HG03097 (cell line): ENCODE results near the gene AKNA.

Experiments used
- ATAC-seq: cut with Tn5 transposase; IDR thresholded peaks from one replicate; pipeline ENCODE4 v1.9.1; 2021; ENCODE audit not compliant: unreplicated experiment, low FRiP score

Gene AKNA

GRCh38 chr9:114397848-114398605 is 10.2 kb upstream of the AKNA start:
- ATAC-seq: peak; percentile 75

GRCh38 chr9:114397219-114397847 is 9.6 kb upstream of the AKNA start:
- no peak for ATAC-seq

- ATAC-seq: no peak
Observed at GRCh38 chr9:114396558-114397218, 8.9 kb upstream of the AKNA start.

GRCh38 chr9:114395768-114396167 is 8.0 kb upstream of the AKNA start:
- no peak for ATAC-seq

- ATAC-seq: no peak
Observed at GRCh38 chr9:114395334-114395617, 7.5 kb upstream of the AKNA start.

- no peak for ATAC-seq
Observed at GRCh38 chr9:114394523-114395333, 6.9 kb upstream of the AKNA start.

GRCh38 chr9:114392749-114393112 is 4.9 kb upstream of the AKNA start:
- no peak for ATAC-seq

GRCh38 chr9:114390952-114391351 is 3.2 kb upstream of the AKNA start:
- ATAC-seq: no peak

- ATAC-seq: no peak
Observed at GRCh38 chr9:114389612-114390368, 2.0 kb upstream of the AKNA start.

- ATAC-seq: no peak
Observed at GRCh38 chr9:114388764-114389375, 1.1 kb upstream of the AKNA start.

- ATAC-seq: no peak
Observed at GRCh38 chr9:114388357-114388682, 538 bp upstream of the AKNA start.

GRCh38 chr9:114386886-114387679 is 699 bp downstream of the AKNA start:
- ATAC-seq: no peak

- no peak for ATAC-seq
Observed at GRCh38 chr9:114386361-114386885, 1.4 kb downstream of the AKNA start.

GRCh38 chr9:114385397-114386181 is 2.2 kb downstream of the AKNA start:
- ATAC-seq: peak; percentile 79

GRCh38 chr9:114384836-114385396 is 2.9 kb downstream of the AKNA start:
- no peak for ATAC-seq

- no peak for ATAC-seq
Observed at GRCh38 chr9:114384341-114384740, 3.4 kb downstream of the AKNA start.

- ATAC-seq: no peak
Observed at GRCh38 chr9:114383521-114384231, 4.1 kb downstream of the AKNA start.
